Upper lobe of left lung (tissue), 6 donors: ENCODE data around the gene MYT1. TPM values are rescaled to one million over a fixed set of nuclear protein-coding genes. Genes with fewer than 3 reads are reported as not detected.
"Not testable (repeated sequence)": the region's sequence is repeated elsewhere in the genome, so short reads cannot be mapped to it uniquely, and the experiment has no call there.

Experiments
- ATAC-seq, 2 donors: fragments of 200-7000 bp; cut with Tn5 transposase; one replicate each; pipeline ENCODE4 v1.9.1; 2022; ENCODE audit warnings: mild to moderate bottlenecking in 2 of 2, moderate library complexity in 2 of 2; ENCODE audit not compliant: low FRiP score in 2 of 2
- DNase-seq, 2 donors: peaks; one replicate each; pipeline ENCODE4 v3.0.0-alpha.2; 2019 to 2020
- H3K27ac ChIP-seq, 4 donors: fragments of 200-600 bp; sonication (generic); one replicate each; pipeline ENCODE4 v1.5.1; 2016 to 2019
- H3K27me3 ChIP-seq, 4 donors: fragments of 200-600 bp; sonication (generic); one replicate each; pipeline ENCODE4 v1.5.1; 2017 to 2019
- H3K36me3 ChIP-seq, 4 donors: fragments of 200-600 bp; sonication (generic); one replicate each; pipeline ENCODE4 v1.5.1; 2016 to 2019
- H3K4me1 ChIP-seq, 4 donors: fragments of 200-600 bp; sonication (generic); one replicate each; pipeline ENCODE4 v1.5.1; 2018 to 2019
- H3K4me3 ChIP-seq, 4 donors: fragments of 200-600 bp; sonication (generic); one replicate each; pipeline ENCODE4 v1.5.1; 2017 to 2019; ENCODE audit warnings: mild to moderate bottlenecking in 2 of 4, moderate library complexity in 1 of 4
- H3K9me3 ChIP-seq, 4 donors: fragments of 200-600 bp; sonication (generic); one replicate each; pipeline ENCODE4 v1.5.1; 2018 to 2019
- CTCF ChIP-seq, 6 experiments: fragments of 450-650 bp in 4 of 6; fragments of 200-600 bp in 2 of 6; sonication (generic) in 2 of 6; IDR thresholded peaks; one replicate each; pipeline ENCODE4 v1.5.1; 2016 to 2019; ENCODE audit warnings: antibody characterized with exemption in 6 of 6
- EP300 ChIP-seq, 4 donors: sonication (generic); formaldehyde crosslinking; IDR thresholded peaks; one replicate each; pipeline ENCODE4 v1.5.1; 2017; ENCODE audit warnings: antibody characterized with exemption in 4 of 4, control low read depth in 2 of 4
- POLR2A ChIP-seq, 4 donors: fragments of 450-650 bp; IDR thresholded peaks; one replicate each; pipeline ENCODE4 v1.5.1; 2016 to 2017; ENCODE audit warnings: antibody characterized with exemption in 4 of 4, mild to moderate bottlenecking in 2 of 4
- POLR2AphosphoS5 ChIP-seq, 2 donors: sonication (generic); formaldehyde crosslinking; IDR thresholded peaks; one replicate each; pipeline ENCODE4 v1.5.1; 2017; ENCODE audit warnings: antibody characterized with exemption in 2 of 2
- WGBS, 2 donors: methylation state at CpG; one replicate each; pipeline ENCODE4 v1.1.5; 2017 to 2018; 5-methylcytosine and 5-hydroxymethylcytosine counted together
- total RNA-seq, 6 donors: library from RNA; depleted of rRNA in 4 of 6; stranded (reverse); fragments of >200 nt in 4 of 6; gene quantifications; one replicate each; pipeline versions ENCODE4 v1.1.0 to v1.2.1, GENCODE V29; 2016 to 2021
- donor health status: DM: no; HTN: no; CAD: no; lungs with moderate emphysema.
- donor health status: DM: no; HTN: yes; CAD: no; lungs with severe emphysema.

MYT1 gene
- total RNA-seq, 6 donors from 2014 or later: 0.09 to 3.1 TPM; not detected in 4

DNA sequence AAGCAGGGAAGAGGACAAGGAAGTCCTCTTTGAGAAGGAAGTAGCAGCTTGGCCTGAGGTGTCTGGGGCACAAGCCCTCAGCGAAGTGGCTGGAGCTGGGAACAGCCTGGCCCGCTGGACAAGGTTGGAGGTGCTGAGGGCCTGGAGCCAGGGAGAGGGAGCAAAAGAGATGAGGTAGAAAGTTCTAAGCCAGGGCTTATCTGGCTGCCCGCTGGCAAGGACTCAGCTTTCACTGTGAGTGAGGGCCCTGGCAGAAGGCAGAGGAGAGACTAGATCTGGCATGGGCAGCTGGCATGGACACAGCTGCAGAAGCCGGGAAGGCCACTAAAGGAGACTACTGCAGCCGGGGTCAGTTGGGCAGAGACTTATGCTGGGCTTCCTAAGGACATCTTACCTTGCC, 69.5 kb downstream of the MYT1 start:
- Histone ChIP-seq H3K27ac (no peak overlapping the region), H3K36me3 (no peaks in the 10 kb centered on the region), H3K9me3 (no peaks in the 10 kb centered on the region), H3K4me3 (no peak overlapping the region), H3K4me1 (no peaks in the 10 kb centered on the region), H3K27me3 (no peaks in the 10 kb centered on the region)
- no peak for ATAC-seq
- DNase-seq: no peak
- WGBS, 2 donors: 79 to 86% methylated on average over 5 of the region's 5 CpGs
- TF ChIP-seq POLR2AphosphoS5 (IDR thresholded peaks at IDR 0.05) (no peak), CTCF (IDR thresholded peaks at IDR 0.05) (no peak), EP300 (IDR thresholded peaks at IDR 0.05) (no peak), POLR2A (IDR thresholded peaks at IDR 0.05) (no peak)

- H3K36me3 ChIP-seq: no peaks in the 10 kb centered on the region
- H3K27ac ChIP-seq: no peak overlapping the region
- ATAC-seq (no peak), DNase-seq (peak in 1 of 2 donors; percentile 46)
- 95 to 100% methylated on average over 1 to 10 of the region's 11 CpGs for WGBS, 2 donors
- H3K4me1 ChIP-seq: no peaks in the 10 kb centered on the region
- no peak overlapping the region for H3K4me3 ChIP-seq
- no peaks in the 10 kb centered on the region for H3K9me3 ChIP-seq
- no peaks in the 10 kb centered on the region for H3K27me3 ChIP-seq
- TF ChIP-seq EP300 (IDR thresholded peaks at IDR 0.05): no peak
- TF ChIP-seq POLR2A (IDR thresholded peaks at IDR 0.05): no peak
- no peak for TF ChIP-seq POLR2AphosphoS5 (IDR thresholded peaks at IDR 0.05)
- TF ChIP-seq CTCF (IDR thresholded peaks at IDR 0.05): no peak
Observed at GRCh38 chr20:64234291-64234791, 70.1 kb downstream of the MYT1 start.

GRCh38 chr20:64234921-64235565, 70.8 kb downstream of the MYT1 start:
- not testable (repeated sequence) for H3K4me3 ChIP-seq, H3K36me3 ChIP-seq, H3K4me1 ChIP-seq, H3K9me3 ChIP-seq, H3K27me3 ChIP-seq, H3K27ac ChIP-seq, ATAC-seq
- 85 to 96% methylated on average over 8 to 15 of the region's 17 CpGs for WGBS, 2 donors
- DNase-seq: peak in 1 of 2 donors; percentile 37

- DNase-seq: peak in 1 of 2 donors; percentile 62
Observed at GRCh38 chr20:64236137-64237088, 72.2 kb downstream of the MYT1 start.

More at GRCh38 chr20:64236137-64237088, 72.2 kb downstream of the MYT1 start:
- Histone ChIP-seq H3K9me3 (no peaks in the 10 kb centered on the region), H3K4me3 (no peak overlapping the region), H3K27me3 (no peaks in the 10 kb centered on the region), H3K27ac (no peak overlapping the region), H3K4me1 (no peaks in the 10 kb centered on the region), H3K36me3 (no peaks in the 10 kb centered on the region)
- TF ChIP-seq EP300 (IDR thresholded peaks at IDR 0.05) (no peak), CTCF (IDR thresholded peaks at IDR 0.05) (no peak), POLR2A (IDR thresholded peaks at IDR 0.05) (no peak), POLR2AphosphoS5 (IDR thresholded peaks at IDR 0.05) (no peak)
- no peak for ATAC-seq
- WGBS, 2 donors: 86 to 95% methylated on average over 6 to 15 of the region's 27 CpGs
